Gastrocnemius medialis (tissue), 4 donors: ENCODE results near the gene FAM181A. TPM values are rescaled to one million over a fixed set of nuclear protein-coding genes. Genes with fewer than 3 reads are reported as not detected.
A peak's percentile ranks its signal among the peaks of the same experiment; 100 is the strongest.

Experiments used
- ATAC-seq, 2 donors: fragments of 150-250 bp; one replicate each; pipeline ENCODE4 v1.9.1; 2016
- DNase-seq, 2 donors: peaks; one replicate each; pipeline ENCODE4 v3.0.0-alpha.2; 2019
- H3K27ac ChIP-seq, 4 donors: fragments of 200-600 bp; sonication (generic); 1 replicate in 1 of 4; 2 replicates in 3 of 4; pipeline ENCODE4 v1.5.1; 2016 to 2018; ENCODE audit warnings: mild to moderate bottlenecking in 2 of 4, moderate library complexity in 1 of 4
- H3K27me3 ChIP-seq, 3 donors: fragments of 200-600 bp; sonication (generic) in 2 of 3; 1 replicate in 1 of 3; 2 replicates in 2 of 3; pipeline versions ENCODE4 v1.5.1 to v1.6.0; 2016 to 2019; ENCODE audit warnings: mild to moderate bottlenecking in 1 of 3, moderate library complexity in 1 of 3
- H3K36me3 ChIP-seq, 2 donors: fragments of 200-600 bp; sonication (generic) in 1 of 2; one replicate each; pipeline ENCODE4 v1.5.1; 2017 to 2018
- H3K4me1 ChIP-seq, 2 donors: fragments of 200-600 bp; sonication (generic) in 1 of 2; one replicate each; pipeline ENCODE4 v1.5.1; 2016 to 2017; ENCODE audit warnings: mild to moderate bottlenecking in 2 of 2
- H3K4me3 ChIP-seq, 4 donors: fragments of 200-600 bp; sonication (generic) in 3 of 4; 1 replicate in 1 of 4; 2 replicates in 3 of 4; pipeline ENCODE4 v1.5.1; 2016 to 2019; ENCODE audit warnings: mild to moderate bottlenecking in 2 of 4
- H3K9me3 ChIP-seq, 3 donors: fragments of 200-600 bp; sonication (generic) in 2 of 3; 1 replicate in 1 of 3; 2 replicates in 2 of 3; pipeline ENCODE4 v1.5.1; 2016 to 2019
- POLR2A ChIP-seq, 2 donors: fragments of 450-650 bp; IDR thresholded peaks; one replicate each; pipeline ENCODE4 v1.6.1; 2017; ENCODE audit warnings: antibody characterized with exemption in 2 of 2, mild to moderate bottlenecking in 2 of 2, moderate library complexity in 2 of 2
- in situ Hi-C, 4 donors: fragments of 200-750 bp; cut with MboI; loops; one replicate each; pipeline versions ENCODE4 v1.15.0 to v1.8.0; 2017; ENCODE audit warnings: low sequenced_read_pairs in 4 of 4
- intact Hi-C: fragments of 100-400 bp; cut with DNase I; formaldehyde crosslinking; loops from one replicate; pipeline ENCODE4 v1.15.1; 2023; ENCODE audit warnings: low total_unique reads
- total RNA-seq, 4 donors: library from RNA; depleted of rRNA; stranded (reverse); fragments of >200 nt; gene quantifications; one replicate each; pipeline versions ENCODE4 v1.1.0 to v1.2.3, GENCODE V29; 2016
- TF ChIP-seq, protein P1 (sequence below), 5 experiments: fragments of 450-650 bp in 3 of 5; fragments of 200-600 bp in 2 of 5; sonication (generic) in 2 of 5; IDR thresholded peaks in 4 of 5; conservative IDR thresholded peaks in 1 of 5; 1 replicate in 4 of 5; 2 replicates in 1 of 5; pipeline ENCODE4 v1.5.1; 2016 to 2019; ENCODE audit warnings: antibody characterized with exemption in 5 of 5, mild to moderate bottlenecking in 3 of 5, moderate library complexity in 3 of 5

Gene FAM181A
- total RNA-seq, 4 donors from 2014 or later = not detected

DNA sequence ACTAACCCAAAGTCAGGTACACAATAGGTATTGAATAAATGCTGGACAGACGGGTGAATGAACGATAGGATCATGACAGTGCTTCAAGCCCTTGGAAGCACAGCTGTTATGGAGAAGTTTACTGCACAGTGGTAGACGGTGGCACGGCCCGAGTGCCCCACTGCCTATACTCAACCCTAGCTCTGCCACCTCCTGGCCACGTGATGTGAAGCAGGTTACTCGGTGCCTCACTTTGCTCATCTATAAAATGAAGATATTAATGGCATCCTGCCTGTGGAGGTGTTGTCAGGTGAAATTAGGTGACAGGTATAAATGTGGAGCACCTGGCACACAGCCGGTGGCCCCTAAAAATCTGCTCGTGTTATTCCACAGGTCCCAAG, 43.4 kb downstream of the FAM181A start:
- Histone ChIP-seq H3K36me3 (no peaks in the 10 kb centered on the region), H3K27me3 (no peaks in the 10 kb centered on the region), H3K4me3 (peak overlapping the region; percentile 31 to 80 (median 67)), H3K9me3 (no peaks in the 10 kb centered on the region), H3K4me1 (peaks cover 66 to 75% of the 10 kb centered on the region in 2 donors), H3K27ac (peak overlapping the region; percentile 97 to 100 (median 98))
- TF ChIP-seq, protein P1, sequence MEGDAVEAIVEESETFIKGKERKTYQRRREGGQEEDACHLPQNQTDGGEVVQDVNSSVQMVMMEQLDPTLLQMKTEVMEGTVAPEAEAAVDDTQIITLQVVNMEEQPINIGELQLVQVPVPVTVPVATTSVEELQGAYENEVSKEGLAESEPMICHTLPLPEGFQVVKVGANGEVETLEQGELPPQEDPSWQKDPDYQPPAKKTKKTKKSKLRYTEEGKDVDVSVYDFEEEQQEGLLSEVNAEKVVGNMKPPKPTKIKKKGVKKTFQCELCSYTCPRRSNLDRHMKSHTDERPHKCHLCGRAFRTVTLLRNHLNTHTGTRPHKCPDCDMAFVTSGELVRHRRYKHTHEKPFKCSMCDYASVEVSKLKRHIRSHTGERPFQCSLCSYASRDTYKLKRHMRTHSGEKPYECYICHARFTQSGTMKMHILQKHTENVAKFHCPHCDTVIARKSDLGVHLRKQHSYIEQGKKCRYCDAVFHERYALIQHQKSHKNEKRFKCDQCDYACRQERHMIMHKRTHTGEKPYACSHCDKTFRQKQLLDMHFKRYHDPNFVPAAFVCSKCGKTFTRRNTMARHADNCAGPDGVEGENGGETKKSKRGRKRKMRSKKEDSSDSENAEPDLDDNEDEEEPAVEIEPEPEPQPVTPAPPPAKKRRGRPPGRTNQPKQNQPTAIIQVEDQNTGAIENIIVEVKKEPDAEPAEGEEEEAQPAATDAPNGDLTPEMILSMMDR (IDR thresholded peaks at IDR 0.05 in 4 of 5, conservative IDR thresholded peaks at IDR 0.05 in 1 of 5) = peak in 3 of 5 experiments; percentile 32 to 64 (median 36)
- TF ChIP-seq POLR2A (IDR thresholded peaks at IDR 0.05) = no peak
- in situ Hi-C loops (no loop called here), intact Hi-C loops (loop anchor here (2.0 kb wide), 1 partner anchor 30 kb away; no protein-coding TSS in a partner anchor)
- ATAC-seq = no peak
- peak in 1 of 2 donors; percentile 69 for DNase-seq

DNA sequence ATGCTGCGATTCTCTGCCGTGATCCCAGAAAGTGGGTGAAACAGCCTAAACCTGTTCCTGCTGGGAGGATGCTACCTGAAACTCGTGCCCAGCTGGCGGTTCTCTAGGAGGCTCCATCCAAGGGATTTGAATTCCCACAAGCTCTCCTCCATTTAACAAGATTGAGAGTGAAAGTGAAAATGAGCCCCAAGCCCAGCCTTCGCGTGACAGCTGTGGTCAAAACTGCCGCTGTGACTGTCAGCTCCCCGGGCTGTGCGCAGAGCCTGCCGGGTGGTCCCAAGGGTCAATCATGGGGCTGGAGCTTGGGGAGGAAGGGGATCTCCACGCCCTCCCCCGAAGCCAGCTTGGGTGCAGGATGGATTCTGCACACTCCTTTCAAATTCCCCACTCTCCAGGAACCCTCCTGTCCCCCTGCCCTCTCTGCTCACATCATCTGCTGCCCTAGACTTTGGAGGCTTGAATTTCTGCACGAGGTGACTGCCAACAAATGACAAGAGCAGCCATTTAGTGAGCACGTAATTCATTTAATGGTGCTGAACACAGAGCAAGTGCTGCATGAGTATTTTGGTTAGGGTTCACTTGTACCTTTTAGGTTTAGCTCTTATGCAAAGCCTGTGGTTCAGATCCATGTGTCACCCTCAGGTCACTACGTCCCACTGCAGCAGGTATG, 44.0 kb downstream of the FAM181A start:
- in situ Hi-C loops = no loop called here
- DNase-seq = no peak
- ATAC-seq = no peak

DNA sequence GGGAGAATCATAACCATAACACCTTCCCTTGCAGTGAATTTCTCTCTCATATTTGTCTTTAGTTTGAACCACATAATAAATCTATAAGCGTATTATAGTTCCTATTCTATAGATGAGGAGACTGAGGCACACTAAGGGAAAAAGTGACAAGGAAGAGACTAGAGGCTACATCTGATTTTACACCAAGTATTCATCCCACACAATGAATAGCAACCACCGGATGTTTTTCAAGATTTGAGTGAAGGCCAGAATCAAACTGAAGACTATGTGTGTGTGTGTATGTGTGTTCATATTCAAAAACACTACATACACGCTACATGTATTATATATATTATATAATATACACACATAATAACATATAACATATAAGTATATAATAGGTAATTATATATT, 44.5 kb downstream of the FAM181A start:
- TF ChIP-seq, protein P1 (IDR thresholded peaks at IDR 0.05 in 4 of 5, conservative IDR thresholded peaks at IDR 0.05 in 1 of 5) = no peak
- no peak for TF ChIP-seq POLR2A (IDR thresholded peaks at IDR 0.05)
- in situ Hi-C loops = no loop called here
- intact Hi-C loops = loop anchor here (2.0 kb wide), 1 partner anchor 31 kb away; no protein-coding TSS in a partner anchor
- ATAC-seq (no peak), DNase-seq (no peak)
- Histone ChIP-seq H3K4me3 (peak overlapping the region; percentile 31 to 80 (median 67)), H3K36me3 (no peaks in the 10 kb centered on the region), H3K4me1 (peaks cover 56 to 64% of the 10 kb centered on the region in 2 donors), H3K27me3 (no peaks in the 10 kb centered on the region), H3K9me3 (no peaks in the 10 kb centered on the region), H3K27ac (peak overlapping the region; percentile 97 to 100 (median 98))

More for the DNA sequence above, 44.0 kb downstream of the FAM181A start:
- Histone ChIP-seq H3K9me3 (no peaks in the 10 kb centered on the region), H3K27me3 (no peaks in the 10 kb centered on the region), H3K36me3 (no peaks in the 10 kb centered on the region), H3K4me3 (peak overlapping the region; percentile 31 to 80 (median 67)), H3K27ac (peak overlapping the region; percentile 97 to 100 (median 98)), H3K4me1 (peaks cover 61 to 70% of the 10 kb centered on the region in 2 donors)
- TF ChIP-seq, protein P1 (IDR thresholded peaks at IDR 0.05 in 4 of 5, conservative IDR thresholded peaks at IDR 0.05 in 1 of 5) = no peak
- TF ChIP-seq POLR2A (IDR thresholded peaks at IDR 0.05) = peak in 1 of 2 donors; percentile 17
- intact Hi-C loops = loop anchor here (2.0 kb wide), 1 partner anchor 30 kb away; no protein-coding TSS in a partner anchor

DNA sequence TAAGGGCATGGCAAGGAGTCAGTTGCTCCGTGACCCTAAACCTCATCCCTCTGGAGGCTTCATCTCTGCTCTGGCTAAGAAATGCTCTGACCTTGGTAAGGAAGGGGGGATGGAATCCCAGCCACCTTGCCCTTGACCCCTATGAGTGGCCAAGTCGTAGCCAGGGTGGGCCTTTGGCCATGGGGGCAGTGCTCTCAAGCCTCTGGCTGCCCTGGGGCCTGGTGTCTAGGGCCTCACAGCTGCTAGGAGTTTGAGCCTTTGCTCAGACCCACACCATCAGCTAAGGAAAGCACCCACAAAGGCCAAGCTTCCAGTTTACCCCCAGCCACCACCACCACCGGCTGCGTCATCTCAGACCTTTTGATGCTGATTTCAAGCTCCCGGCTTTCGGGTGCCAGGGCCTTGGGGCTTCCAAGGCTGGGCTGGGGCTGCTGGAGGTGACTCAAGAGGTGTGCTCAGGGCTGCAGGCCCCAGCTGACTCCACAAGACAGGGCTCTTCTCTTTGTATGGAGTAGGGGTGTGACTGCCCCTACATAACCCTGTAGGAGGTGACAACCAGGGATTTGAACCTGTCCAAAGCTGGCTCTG, 45.6 kb downstream of the FAM181A start:
- Histone ChIP-seq H3K27ac (peak overlapping the region; percentile 97 to 100 (median 98)), H3K36me3 (no peaks in the 10 kb centered on the region), H3K4me1 (peaks cover 47 to 60% of the 10 kb centered on the region in 2 donors), H3K27me3 (no peaks in the 10 kb centered on the region), H3K4me3 (peak overlapping the region; percentile 61 to 80 (median 76)), H3K9me3 (no peaks in the 10 kb centered on the region)
- DNase-seq (peak in 1 of 2 donors; percentile 68), ATAC-seq (peak in 1 of 2 donors; percentile 3)
- TF ChIP-seq POLR2A (IDR thresholded peaks at IDR 0.05) = peak; percentile 6 to 18
- TF ChIP-seq, protein P1 (IDR thresholded peaks at IDR 0.05 in 4 of 5, conservative IDR thresholded peaks at IDR 0.05 in 1 of 5) = no peak
- intact Hi-C loops (no loop called here), in situ Hi-C loops (no loop called here)
